Measurements from ENCODE around the gene ERBB2. TPM values are rescaled to one million over a fixed set of nuclear protein-coding genes. Genes with fewer than 3 reads are reported as not detected.

ERBB2 gene
- total RNA-seq, 1 donor from 2014 or later, result 96.1 TPM

DNA sequence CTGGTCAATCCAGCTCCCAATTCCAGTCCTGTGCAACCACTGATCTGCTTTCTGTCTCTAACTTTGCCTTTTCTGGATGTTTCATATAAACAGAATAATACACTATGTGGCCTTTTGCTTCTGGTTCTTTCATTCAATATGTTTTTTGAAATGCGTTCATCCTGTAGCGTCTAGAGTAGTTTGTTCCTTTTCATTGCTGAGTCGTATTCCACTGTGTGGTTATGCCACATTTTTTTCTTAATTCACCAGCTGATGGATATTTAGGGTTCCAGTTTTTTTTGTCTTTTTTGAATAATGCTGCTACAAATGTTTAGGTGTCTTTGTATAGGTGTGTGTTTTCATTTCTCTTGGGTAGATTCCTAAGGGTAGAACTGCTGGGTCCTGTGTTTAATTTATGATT is 32.7 kb downstream of the ERBB2 start:
- intact Hi-C loops (cut with DNase I), result no loop called here
- peaks cover 17% of the 10 kb centered on the region for H3K4me1 ChIP-seq
- no peaks in the 10 kb centered on the region for H3K9me3 ChIP-seq
- no peak for DNase-seq
- peaks cover 4% of the 10 kb centered on the region for H3K27me3 ChIP-seq (ENCODE audit: low read depth)
- TF ChIP-seq, protein P1, sequence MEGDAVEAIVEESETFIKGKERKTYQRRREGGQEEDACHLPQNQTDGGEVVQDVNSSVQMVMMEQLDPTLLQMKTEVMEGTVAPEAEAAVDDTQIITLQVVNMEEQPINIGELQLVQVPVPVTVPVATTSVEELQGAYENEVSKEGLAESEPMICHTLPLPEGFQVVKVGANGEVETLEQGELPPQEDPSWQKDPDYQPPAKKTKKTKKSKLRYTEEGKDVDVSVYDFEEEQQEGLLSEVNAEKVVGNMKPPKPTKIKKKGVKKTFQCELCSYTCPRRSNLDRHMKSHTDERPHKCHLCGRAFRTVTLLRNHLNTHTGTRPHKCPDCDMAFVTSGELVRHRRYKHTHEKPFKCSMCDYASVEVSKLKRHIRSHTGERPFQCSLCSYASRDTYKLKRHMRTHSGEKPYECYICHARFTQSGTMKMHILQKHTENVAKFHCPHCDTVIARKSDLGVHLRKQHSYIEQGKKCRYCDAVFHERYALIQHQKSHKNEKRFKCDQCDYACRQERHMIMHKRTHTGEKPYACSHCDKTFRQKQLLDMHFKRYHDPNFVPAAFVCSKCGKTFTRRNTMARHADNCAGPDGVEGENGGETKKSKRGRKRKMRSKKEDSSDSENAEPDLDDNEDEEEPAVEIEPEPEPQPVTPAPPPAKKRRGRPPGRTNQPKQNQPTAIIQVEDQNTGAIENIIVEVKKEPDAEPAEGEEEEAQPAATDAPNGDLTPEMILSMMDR (IDR thresholded peaks at IDR 0.05), result no peak
- H3K36me3 ChIP-seq, result peaks cover 18% of the 10 kb centered on the region
- H3K27ac ChIP-seq, result no peak overlapping the region
- no peak for ATAC-seq
- no peak overlapping the region for H3K4me3 ChIP-seq

DNA sequence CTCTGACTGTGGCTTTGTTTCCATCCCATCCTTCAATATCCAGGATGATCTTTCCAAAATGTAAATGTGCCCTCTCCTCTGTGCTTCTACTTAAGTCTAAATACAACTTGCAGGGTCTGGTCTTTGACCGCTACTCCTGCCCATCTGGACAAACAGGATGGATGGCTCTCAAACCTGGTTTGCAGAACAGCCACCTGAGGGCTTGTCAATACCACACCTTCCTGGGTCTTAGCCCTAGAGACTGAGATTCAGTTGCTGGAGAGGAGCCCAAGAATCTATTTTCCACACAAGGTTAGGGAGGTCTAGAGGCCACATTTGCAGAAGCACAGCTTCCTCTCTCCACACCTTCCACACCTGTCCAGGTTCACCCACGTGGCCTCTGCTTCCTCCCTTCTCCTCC is 36.0 kb downstream of the ERBB2 start:
- DNase-seq (no peak), ATAC-seq (no peak)
- H3K36me3 ChIP-seq, result no peaks in the 10 kb centered on the region
- no peaks in the 10 kb centered on the region for H3K9me3 ChIP-seq
- H3K4me3 ChIP-seq, result no peak overlapping the region
- H3K4me1 ChIP-seq, result peaks cover 17% of the 10 kb centered on the region
- TF ChIP-seq, protein P1 (IDR thresholded peaks at IDR 0.05), result no peak
- intact Hi-C loops (cut with DNase I), result no loop called here
- H3K27me3 ChIP-seq (ENCODE audit: low read depth), result peaks cover 32% of the 10 kb centered on the region
- no peak overlapping the region for H3K27ac ChIP-seq

DNA sequence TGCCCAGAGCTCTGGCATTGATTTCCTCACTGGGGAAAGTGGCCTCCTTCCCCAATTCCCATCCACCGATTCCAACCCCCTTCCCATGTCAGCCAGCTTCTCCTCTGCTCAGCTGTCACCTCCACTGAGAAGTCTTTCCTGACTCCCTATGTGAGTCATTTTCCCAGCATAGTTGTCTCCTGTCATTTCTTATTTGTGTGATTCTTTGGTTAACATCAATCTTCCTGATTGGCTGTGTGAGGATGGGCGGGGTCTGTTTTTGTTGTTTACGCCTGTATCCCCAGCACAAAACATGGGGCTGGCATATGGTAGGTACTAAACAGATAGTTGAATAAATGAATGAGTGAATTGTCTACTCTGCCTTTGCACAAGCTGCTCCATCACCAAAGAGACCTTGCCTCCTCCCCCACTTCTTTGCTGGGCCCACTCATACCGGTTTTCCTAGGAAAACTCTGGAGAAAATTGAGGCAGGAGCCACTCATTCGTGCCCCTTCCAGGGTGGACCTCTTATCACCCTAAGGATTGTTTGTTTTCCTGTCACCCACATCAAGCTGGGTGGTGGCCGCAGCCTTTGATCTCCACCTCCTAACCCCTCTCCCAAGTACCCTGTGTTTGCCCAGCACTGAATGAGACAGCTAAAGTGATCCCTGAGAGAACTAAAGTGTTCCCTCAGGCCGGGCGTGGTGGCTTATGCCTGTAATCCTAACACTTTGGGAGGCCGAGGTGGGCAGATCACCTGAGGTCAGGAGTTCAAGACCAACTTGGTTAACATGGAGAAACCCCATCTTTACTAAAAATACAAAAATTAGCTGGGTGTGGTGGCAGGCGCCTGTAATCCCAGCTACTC is 36.7 kb downstream of the ERBB2 start:
- TF ChIP-seq, protein P1 (IDR thresholded peaks at IDR 0.05), result no peak
- no peaks in the 10 kb centered on the region for H3K36me3 ChIP-seq
- ATAC-seq (peak; percentile 46 to 47), DNase-seq (no peak)
- H3K27ac ChIP-seq, result peak overlapping the region; percentile 76
- H3K4me3 ChIP-seq, result peak overlapping the region; percentile 62
- peaks cover 24% of the 10 kb centered on the region for H3K4me1 ChIP-seq
- H3K27me3 ChIP-seq (ENCODE audit: low read depth), result peaks cover 32% of the 10 kb centered on the region
- no peaks in the 10 kb centered on the region for H3K9me3 ChIP-seq
- intact Hi-C loops (cut with DNase I), result no loop called here

DNA sequence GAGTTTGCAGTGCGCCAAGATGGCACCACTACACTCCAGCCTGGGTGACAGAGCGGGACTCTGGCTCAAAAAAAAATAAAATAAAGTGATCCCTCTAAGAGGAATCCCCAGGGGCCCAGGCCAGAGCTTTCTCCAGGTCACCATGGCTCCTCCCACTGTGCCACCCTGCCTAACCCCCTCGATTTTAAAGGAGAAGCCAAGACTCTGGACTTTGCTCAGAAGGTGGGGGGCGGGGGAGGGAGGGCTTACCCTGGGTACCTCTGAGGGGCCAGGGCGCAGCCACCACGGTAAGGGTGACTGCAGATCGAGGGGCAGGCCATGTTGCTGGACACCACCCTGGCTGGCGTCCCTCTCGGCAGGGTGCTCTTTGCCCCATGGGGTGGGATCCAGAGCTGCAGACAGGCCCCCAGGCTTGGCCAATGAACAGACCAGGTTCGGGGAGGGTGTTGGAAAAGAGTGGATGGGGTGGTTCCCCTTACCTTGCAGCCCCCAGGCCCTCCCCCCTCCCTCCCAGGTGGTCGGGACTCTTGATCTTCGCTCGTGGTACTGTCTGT is 37.4 kb downstream of the ERBB2 start:
- peaks cover 34% of the 10 kb centered on the region for H3K27me3 ChIP-seq (ENCODE audit: low read depth)
- H3K4me3 ChIP-seq, result peak overlapping the region; percentile 62
- DNase-seq (no peak), ATAC-seq (peak in 1 of 2 donors; percentile 2)
- H3K27ac ChIP-seq, result peak overlapping the region; percentile 76
- intact Hi-C loops (cut with DNase I), result no loop called here
- no peaks in the 10 kb centered on the region for H3K36me3 ChIP-seq
- H3K9me3 ChIP-seq, result no peaks in the 10 kb centered on the region
- TF ChIP-seq, protein P1 (IDR thresholded peaks at IDR 0.05), result no peak
- H3K4me1 ChIP-seq, result peaks cover 24% of the 10 kb centered on the region

DNA sequence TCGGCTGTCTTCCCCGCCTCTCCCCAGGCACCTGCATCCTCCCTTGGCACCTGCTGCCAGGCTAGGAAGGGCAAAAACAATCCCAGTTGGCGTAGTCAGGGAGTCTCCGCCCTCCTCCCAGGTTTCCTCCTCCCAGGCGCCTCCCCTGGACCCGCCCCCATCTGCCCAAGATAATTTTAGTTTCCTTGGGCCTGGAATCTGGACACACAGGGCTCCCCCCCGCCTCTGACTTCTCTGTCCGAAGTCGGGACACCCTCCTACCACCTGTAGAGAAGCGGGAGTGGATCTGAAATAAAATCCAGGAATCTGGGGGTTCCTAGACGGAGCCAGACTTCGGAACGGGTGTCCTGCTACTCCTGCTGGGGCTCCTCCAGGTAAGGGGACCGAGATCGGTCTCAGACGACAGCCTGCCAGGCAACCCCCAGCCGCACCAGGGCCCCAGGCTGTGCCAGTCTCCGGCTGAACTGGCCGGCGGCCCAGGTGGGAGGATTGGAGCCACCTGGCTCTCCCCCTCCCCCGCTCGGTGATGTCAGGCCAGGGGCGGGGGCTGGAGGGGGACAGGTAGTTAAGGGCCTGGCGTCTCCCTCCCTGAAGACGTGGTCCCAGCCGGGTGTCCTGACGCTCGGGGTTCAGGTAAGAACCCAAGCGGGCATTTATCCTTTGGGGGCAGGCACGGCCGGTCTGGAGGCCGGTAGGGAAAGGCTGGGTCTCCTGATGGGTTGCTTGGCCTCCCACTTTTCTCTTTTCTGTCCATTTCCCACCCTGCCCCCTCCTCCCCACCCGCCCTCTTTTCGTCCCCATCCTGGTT is 38.1 kb downstream of the ERBB2 start, which contains the start of gene GRB7:
Gene GRB7, plus strand, starts transcription at position 179 of the 808 bp plus-strand sequence. CDS start 4,364 bp downstream, outside the sequence.
- Histone ChIP-seq H3K4me1 (peaks cover 24% of the 10 kb centered on the region), H3K27me3 (ENCODE audit: low read depth) (peaks cover 39% of the 10 kb centered on the region), H3K27ac (peak within 1 kb of the TSS; percentile 76), H3K36me3 (no peaks in the 10 kb centered on the region), H3K4me3 (peak within 1 kb of the TSS; percentile 62), H3K9me3 (no peaks in the 10 kb centered on the region)
- peak; percentile 84 for DNase-seq
- intact Hi-C loops (cut with DNase I), result no loop called here
- peak; percentile 79 to 80 for ATAC-seq
- TF ChIP-seq, protein P1 (IDR thresholded peaks at IDR 0.05), result no peak

Data from lower lobe of right lung (tissue), 2 donors.